Adipocyte (in vitro differentiated cells): ENCODE results near the gene TMEM138.
A peak's percentile ranks its signal among the peaks of the same experiment; 100 is the strongest.

Source experiments
- DNase-seq: peaks from one replicate; pipeline ENCODE4 v3.0.0-alpha.2; 2015; ENCODE audit warnings: low read depth
- H3K27me3 ChIP-seq: replicated peaks from 2 replicates; pipeline ENCODE4 v1.7.0; 2013; ENCODE audit warnings: mild to moderate bottlenecking, low read length, moderate library complexity; ENCODE audit not compliant: control insufficient read depth, insufficient read depth
- H3K36me3 ChIP-seq: 2 replicates; pipeline ENCODE4 v1.7.0; 2013; ENCODE audit warnings: low read length, mild to moderate bottlenecking, moderate library complexity; ENCODE audit not compliant: control insufficient read depth, insufficient read depth, severe bottlenecking
- H3K4me1 ChIP-seq: 2 replicates; pipeline ENCODE4 v1.7.0; 2013; ENCODE audit warnings: mild to moderate bottlenecking, low read length, moderate library complexity; ENCODE audit not compliant: control insufficient read depth, insufficient read depth
- H3K4me3 ChIP-seq: 2 replicates; pipeline ENCODE4 v1.7.0; 2013; ENCODE audit warnings: mild to moderate bottlenecking, low read length, moderate library complexity
- H3K9ac ChIP-seq: 2 replicates; pipeline ENCODE4 v1.7.0; 2013; ENCODE audit warnings: mild to moderate bottlenecking, low read length, moderate library complexity
- H3K9me3 ChIP-seq: 2 replicates; pipeline ENCODE4 v1.7.0; 2013; ENCODE audit warnings: mild to moderate bottlenecking, low read length, moderate library complexity; ENCODE audit not compliant: control insufficient read depth

The TMEM138 gene

DNA sequence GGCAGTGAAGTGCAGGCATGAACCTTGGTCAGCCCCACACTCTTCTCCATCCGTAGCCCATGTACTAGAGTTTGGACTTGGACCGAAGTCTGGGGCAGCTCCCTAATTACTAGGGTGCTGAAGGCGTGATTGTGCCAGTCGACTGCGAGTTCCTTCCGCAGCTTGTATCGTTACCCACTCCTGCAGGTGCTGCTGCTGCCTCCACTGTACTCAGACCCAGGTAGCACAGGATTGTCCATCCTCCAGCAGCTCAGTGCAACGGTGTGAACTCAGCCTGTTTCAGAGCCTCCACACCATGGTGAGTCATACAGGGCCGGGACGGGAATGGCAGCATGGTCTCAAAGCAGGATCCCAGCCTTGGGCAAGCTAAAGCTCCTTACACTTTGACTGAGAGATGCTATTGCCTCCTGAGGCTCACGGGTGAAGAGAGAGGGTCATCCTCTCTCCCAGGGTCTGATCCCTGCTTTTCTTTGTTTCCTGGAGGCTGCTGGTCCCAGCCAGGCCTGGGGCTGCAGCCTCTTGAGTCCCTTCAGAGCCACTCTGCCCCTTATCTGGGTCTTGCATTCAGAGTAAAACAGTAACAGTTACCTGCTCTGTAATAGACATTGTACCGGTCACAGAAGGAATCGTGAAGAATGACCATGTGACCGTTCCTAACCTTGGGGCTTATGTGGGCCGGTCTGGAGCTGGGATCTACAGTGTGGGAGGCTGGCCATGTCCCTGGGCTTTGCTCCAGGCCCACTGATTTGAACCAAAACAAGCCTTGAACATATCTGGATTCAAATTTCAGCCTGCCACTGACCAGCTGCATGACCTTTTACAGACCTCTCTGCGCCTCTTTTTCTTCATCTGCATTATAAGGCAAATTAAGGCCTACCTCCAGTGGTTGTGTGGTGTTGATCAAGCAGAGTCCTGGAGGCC lies 27.5 kb upstream of the TMEM138 start:
- H3K9me3 ChIP-seq = no peaks in the 10 kb centered on the region
- H3K9ac ChIP-seq = peak overlapping the region; percentile 3
- H3K4me1 ChIP-seq = peaks cover 40% of the 10 kb centered on the region
- peak; percentile 24 for DNase-seq
- no peaks in the 10 kb centered on the region for H3K27me3 ChIP-seq
- no peak overlapping the region for H3K4me3 ChIP-seq
- H3K36me3 ChIP-seq = peaks cover 3% of the 10 kb centered on the region

- H3K36me3 ChIP-seq = no peaks in the 10 kb centered on the region
- no peak overlapping the region for H3K4me3 ChIP-seq
- no peaks in the 10 kb centered on the region for H3K9me3 ChIP-seq
- no peak for DNase-seq
- H3K27me3 ChIP-seq = no peaks in the 10 kb centered on the region
- H3K9ac ChIP-seq = peak overlapping the region; percentile 3
- peaks cover 38% of the 10 kb centered on the region for H3K4me1 ChIP-seq
These were observed 26.8 kb upstream of the TMEM138 start for GRCh38 chr11:61335355-61335710.

- Histone ChIP-seq H3K4me1 (peaks cover 31% of the 10 kb centered on the region), H3K9ac (no peak overlapping the region), H3K36me3 (no peaks in the 10 kb centered on the region), H3K27me3 (no peaks in the 10 kb centered on the region), H3K9me3 (no peaks in the 10 kb centered on the region), H3K4me3 (no peak overlapping the region)
- peak; percentile 89 for DNase-seq
These were observed 25.8 kb upstream of the TMEM138 start for GRCh38 chr11:61336171-61336935.

- Histone ChIP-seq H3K9ac (no peak overlapping the region), H3K36me3 (no peaks in the 10 kb centered on the region), H3K4me1 (peaks cover 26% of the 10 kb centered on the region), H3K27me3 (no peaks in the 10 kb centered on the region), H3K9me3 (no peaks in the 10 kb centered on the region), H3K4me3 (no peak overlapping the region)
- no peak for DNase-seq
These were observed 24.3 kb upstream of the TMEM138 start for GRCh38 chr11:61337706-61338470.

DNA sequence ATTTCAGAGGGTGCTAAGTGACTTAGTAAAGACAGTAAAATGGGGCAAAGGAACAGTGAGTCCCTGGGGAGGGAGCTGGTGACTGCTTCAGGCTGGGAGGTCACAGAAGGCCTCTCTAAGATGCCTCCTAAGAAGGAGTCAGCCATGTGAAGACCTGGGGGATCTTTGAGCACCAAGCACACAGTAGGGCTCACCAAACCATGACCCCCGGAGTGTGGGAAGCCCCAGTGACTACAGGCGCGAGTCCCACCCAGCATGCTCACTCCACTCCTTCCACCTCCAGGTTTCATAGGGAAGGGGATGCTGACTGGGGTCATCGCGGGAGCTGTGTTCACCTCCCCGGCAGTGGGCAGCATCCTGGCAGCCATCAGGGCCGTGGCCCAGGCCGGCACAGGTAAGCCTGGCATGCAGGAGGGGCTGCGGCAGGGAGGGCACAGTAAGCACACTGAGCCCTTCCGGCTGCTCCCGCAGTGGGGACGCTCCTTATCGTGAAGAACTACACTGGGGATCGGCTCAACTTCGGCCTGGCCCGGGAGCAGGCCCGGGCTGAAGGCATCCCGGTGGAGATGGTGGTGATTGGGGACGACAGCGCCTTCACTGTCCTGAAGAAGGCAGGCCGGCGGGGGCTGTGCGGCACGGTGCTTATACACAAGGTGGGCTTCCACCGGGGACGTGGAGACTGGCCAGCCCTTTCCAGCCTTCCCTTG lies 23.2 kb upstream of the TMEM138 start:
- Histone ChIP-seq H3K4me1 (peaks cover 22% of the 10 kb centered on the region), H3K9me3 (no peaks in the 10 kb centered on the region), H3K4me3 (no peak overlapping the region), H3K9ac (no peak overlapping the region), H3K36me3 (no peaks in the 10 kb centered on the region), H3K27me3 (no peaks in the 10 kb centered on the region)
- DNase-seq = no peak

DNA sequence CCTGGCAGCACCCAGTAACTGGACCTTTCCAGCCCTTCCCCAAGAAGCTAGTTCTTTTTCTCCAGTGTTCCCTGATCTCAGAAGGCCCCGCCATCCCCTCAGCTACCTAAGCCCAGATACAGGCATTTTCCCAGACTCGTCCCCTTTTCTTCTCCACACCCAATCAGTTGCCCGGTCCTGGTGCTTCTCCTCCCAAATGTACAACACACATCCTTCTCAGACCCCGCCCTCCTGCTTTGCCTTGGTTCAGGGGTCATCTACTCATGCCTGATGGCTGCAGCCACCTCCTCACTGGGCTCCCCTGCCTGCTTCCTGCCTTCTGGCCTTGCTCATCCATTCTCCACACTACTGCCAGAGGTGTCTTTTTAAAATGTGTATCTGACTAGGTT lies 22.7 kb upstream of the TMEM138 start:
- H3K9me3 ChIP-seq = no peaks in the 10 kb centered on the region
- peaks cover 22% of the 10 kb centered on the region for H3K4me1 ChIP-seq
- no peaks in the 10 kb centered on the region for H3K27me3 ChIP-seq
- no peaks in the 10 kb centered on the region for H3K36me3 ChIP-seq
- DNase-seq = no peak
- no peak overlapping the region for H3K4me3 ChIP-seq
- no peak overlapping the region for H3K9ac ChIP-seq

DNA sequence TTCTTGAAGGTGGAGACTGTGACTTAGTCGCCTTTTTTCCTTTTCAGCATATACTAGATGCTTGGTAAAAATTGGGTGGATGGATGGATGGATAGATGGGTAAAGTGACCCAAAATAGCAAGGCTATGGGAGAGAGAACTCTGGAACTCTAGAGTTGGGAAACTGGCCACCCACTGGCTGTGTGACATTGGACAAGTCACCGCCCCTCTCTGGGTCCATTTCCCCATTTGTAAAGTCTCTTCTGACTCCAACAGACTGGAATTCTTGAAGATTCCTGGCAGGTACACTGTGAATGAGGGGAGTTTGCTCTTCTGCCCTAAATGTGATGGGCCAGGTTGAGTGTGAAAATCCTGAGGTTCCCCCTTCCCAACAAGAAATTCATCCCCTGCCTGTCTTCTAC lies 21.2 kb upstream of the TMEM138 start:
- Histone ChIP-seq H3K4me3 (no peak overlapping the region), H3K4me1 (peaks cover 12% of the 10 kb centered on the region), H3K9me3 (no peaks in the 10 kb centered on the region), H3K36me3 (no peaks in the 10 kb centered on the region), H3K9ac (no peak overlapping the region), H3K27me3 (no peaks in the 10 kb centered on the region)
- no peak for DNase-seq

DNA sequence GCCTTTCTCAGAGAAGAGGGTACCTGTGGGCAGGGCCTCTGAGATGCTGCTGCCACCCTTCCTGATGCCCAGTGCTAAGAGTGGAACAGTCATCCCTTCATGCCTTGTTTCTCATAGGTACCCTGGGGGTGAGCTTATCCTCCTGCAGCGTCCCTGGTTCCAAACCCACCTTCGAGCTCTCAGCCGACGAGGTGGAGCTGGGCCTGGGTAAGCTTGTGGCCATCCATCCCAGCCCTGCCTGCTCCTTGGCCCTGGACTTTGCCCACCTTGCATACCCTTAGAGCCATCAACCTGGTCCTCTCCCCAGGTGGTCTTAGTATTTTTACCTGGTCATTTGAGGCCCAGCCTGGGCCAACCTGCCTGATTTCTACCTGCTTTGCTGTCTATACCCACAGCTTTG lies 20.5 kb upstream of the TMEM138 start:
- Histone ChIP-seq H3K36me3 (no peaks in the 10 kb centered on the region), H3K4me1 (peaks cover 10% of the 10 kb centered on the region), H3K9me3 (no peaks in the 10 kb centered on the region), H3K27me3 (no peaks in the 10 kb centered on the region), H3K4me3 (no peak overlapping the region), H3K9ac (no peak overlapping the region)
- DNase-seq = no peak

DNA sequence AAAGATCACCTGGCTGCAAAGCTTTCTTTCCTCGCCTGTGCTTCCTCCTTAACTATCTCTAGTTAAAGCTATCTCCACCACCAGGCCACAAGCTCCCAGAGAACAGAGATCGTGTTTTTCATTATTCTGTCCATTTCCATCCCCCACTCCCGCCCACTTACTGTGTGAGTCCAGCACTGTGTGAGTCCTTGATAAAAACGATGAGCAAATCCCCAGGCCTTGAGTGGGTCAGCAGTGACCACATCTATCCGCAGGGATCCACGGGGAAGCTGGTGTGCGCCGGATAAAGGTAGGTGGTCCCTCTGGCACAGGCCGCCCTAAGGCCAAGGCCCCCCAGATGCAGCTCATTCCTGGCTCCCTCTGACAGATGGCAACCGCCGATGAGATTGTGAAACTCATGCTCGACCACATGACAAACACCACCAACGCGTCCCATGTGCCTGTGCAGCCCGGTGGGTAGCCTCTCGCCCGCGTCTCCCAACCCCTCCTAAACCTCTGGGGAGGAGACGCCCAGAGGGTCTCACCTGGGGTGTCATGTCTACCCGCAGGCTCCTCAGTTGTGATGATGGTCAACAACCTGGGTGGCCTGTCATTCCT lies 19.9 kb upstream of the TMEM138 start:
- Histone ChIP-seq H3K4me3 (no peak overlapping the region), H3K36me3 (no peaks in the 10 kb centered on the region), H3K4me1 (peaks cover 10% of the 10 kb centered on the region), H3K9ac (no peak overlapping the region), H3K9me3 (no peaks in the 10 kb centered on the region), H3K27me3 (no peaks in the 10 kb centered on the region)
- DNase-seq = no peak

DNA sequence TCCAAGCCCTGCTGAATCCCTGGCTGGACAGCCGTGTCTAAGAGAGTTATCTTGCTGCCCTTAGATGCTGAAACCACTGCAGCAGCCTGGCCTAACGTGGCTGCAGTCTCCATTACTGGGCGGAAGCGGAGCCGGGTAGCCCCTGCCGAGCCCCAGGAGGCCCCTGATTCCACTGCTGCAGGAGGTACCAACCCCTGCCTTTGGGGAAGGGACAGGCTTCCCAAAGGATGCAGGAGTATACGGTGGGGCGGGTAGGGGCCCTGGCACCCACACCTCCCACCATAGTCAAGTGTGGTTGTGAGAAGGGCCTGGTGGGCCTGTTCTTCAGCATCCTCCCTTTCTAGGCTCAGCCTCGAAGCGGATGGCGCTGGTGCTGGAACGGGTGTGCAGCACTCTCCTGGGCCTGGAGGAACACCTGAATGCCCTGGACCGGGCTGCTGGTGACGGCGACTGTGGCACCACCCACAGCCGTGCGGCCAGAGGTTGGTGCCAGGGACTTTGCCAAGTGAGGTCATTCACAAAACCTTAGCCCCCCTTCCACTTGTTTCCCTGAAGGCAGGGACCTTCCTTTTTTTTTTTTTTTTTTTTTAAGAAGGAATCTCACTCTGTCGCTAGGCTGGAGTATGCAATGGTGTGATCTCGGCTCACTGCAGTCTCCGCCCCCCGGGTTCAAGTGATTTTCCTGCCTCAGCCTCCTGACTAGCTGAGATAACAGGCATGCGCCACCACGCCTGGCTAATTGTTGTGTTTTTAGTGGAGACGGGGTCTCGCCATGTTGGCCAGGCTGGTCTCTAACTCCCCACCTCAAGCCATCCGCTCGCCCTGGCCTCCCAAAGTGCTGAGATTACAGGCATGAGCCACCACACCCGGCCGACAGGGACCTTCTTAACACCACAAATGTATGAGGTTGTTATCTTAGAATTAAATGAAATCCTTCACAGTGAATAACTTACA lies 18.1 kb upstream of the TMEM138 start:
- H3K9ac ChIP-seq = no peak overlapping the region
- peaks cover 10% of the 10 kb centered on the region for H3K36me3 ChIP-seq
- no peaks in the 10 kb centered on the region for H3K27me3 ChIP-seq
- H3K4me1 ChIP-seq = peaks cover 1% of the 10 kb centered on the region
- no peak overlapping the region for H3K4me3 ChIP-seq
- no peak for DNase-seq
- no peaks in the 10 kb centered on the region for H3K9me3 ChIP-seq
